Mammary epithelial cell (primary cell): ENCODE results near the gene EPHA10.

Source experiments
- EZH2 ChIP-seq: IDR thresholded peaks from 2 replicates; pipeline ENCODE4 v1.6.1; 2012; ENCODE audit warnings: low read length, inconsistent platforms, borderline replicate concordance
- TF ChIP-seq, protein P1 (sequence below), 2 donors: IDR thresholded peaks in 1 of 2; conservative IDR thresholded peaks in 1 of 2; 2 replicates each; pipeline ENCODE4 v1.5.1; 2011 to 2012; ENCODE audit warnings: inconsistent platforms in 2 of 2, low read length in 2 of 2, mild to moderate bottlenecking in 2 of 2, control low read depth in 1 of 2, low read depth in 1 of 2; ENCODE audit not compliant: insufficient read depth in 1 of 2; ENCODE audit errors: extremely low read depth in 1 of 2

GRCh38 chr1:37732111-37732780 is 32.7 kb downstream of the EPHA10 start:
- TF ChIP-seq, protein P1, sequence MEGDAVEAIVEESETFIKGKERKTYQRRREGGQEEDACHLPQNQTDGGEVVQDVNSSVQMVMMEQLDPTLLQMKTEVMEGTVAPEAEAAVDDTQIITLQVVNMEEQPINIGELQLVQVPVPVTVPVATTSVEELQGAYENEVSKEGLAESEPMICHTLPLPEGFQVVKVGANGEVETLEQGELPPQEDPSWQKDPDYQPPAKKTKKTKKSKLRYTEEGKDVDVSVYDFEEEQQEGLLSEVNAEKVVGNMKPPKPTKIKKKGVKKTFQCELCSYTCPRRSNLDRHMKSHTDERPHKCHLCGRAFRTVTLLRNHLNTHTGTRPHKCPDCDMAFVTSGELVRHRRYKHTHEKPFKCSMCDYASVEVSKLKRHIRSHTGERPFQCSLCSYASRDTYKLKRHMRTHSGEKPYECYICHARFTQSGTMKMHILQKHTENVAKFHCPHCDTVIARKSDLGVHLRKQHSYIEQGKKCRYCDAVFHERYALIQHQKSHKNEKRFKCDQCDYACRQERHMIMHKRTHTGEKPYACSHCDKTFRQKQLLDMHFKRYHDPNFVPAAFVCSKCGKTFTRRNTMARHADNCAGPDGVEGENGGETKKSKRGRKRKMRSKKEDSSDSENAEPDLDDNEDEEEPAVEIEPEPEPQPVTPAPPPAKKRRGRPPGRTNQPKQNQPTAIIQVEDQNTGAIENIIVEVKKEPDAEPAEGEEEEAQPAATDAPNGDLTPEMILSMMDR (conservative IDR thresholded peaks at IDR 0.05 in 1 of 2, IDR thresholded peaks at IDR 0.05 in 1 of 2; ENCODE audit: extremely low read depth in 1 of 2, insufficient read depth in 1 of 2, low read depth in 1 of 2, low read length in 2 of 2) = no peak
- no peak for TF ChIP-seq EZH2
